NCI-H524 treated with DMSO at 0.1 percent for 48 hours (cell line): ENCODE data around the gene GSTM2.
"Not testable (repeated sequence)": the region's sequence is repeated elsewhere in the genome, so short reads cannot be mapped to it uniquely, and the experiment has no call there.

Source experiments
- DNase-seq: peaks from one replicate; lab custom pipeline; 2025; lab: John Stamatoyannopoulos, UW

Gene GSTM2

DNA sequence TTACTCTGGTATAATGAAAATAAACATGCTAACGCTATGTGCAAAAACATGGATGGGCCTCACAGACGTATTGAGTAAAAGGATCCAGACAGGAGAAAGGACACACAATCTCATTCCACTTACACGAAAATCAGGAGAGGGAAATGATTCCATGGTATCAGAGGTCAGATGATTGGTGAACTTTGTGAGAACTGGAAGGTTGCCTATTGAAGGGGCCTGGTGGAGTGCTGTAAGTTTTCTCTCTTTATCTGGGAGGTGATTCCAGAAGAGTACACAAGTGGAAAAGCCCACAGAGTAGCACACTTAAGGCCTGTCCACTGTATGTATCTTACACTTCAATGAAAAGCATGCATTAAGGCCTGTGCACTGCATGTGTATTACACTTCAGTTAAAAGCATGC lies 9.6 kb downstream of the GSTM2 start:
- no peak for DNase-seq

DNA sequence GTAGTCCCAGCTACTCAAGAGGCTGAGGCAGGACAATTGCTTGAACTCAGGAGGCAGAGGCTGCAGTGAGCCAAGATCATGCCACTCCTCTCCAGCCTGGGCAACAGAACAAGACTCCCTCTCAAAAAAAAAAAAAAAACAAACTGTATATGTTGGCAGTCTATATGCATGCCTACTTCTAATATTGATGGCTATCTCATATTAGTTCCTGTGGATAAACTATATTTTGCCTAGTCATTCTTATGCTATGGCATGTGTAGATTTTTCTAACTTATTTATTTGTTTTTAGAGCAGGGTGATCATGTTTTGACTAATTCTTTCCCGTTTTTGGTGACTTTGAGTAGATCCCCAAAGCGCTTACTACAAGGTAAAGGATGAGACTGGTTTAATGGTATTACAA lies 10.8 kb downstream of the GSTM2 start:
- not testable (repeated sequence) for DNase-seq

DNA sequence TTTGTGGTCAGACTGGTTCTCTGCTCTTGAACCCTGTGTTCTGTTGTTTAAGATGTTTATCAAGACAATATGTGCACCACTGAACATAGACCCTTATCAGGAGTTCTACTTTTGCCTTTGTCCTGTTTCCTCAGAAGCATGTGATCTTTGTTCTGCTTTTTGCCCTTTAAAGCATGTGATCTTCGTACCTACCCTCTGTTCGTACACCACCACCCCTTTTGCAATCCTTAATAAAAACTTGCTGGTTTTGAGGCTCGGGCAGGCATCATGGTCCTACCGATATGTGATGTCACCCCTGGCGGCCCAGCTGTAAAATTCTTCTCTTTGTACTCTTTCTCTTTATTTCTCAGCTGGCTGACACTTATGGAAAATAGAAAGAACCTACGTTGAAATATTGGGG lies 16.9 kb downstream of the GSTM2 start:
- not testable (repeated sequence) for DNase-seq

DNA sequence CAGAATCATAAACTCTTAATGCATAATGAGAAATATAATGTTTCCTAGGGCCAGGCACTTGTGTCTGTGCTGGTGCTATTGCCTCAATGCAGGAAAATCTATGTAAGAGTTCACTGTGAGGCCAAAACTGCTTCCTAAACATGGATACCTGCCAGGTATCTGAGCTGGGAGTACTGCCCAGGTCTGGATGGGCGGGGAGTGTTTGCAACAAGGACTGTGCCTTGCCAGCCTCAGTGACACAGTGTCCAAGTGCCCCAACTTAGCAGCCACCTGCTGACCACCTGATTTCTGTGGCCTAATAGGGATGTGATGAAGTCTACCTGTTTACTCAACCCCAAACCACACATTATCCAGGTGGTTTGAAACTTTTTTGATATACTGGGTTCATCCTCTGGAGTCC lies 17.5 kb downstream of the GSTM2 start:
- not testable (repeated sequence) for DNase-seq

DNA sequence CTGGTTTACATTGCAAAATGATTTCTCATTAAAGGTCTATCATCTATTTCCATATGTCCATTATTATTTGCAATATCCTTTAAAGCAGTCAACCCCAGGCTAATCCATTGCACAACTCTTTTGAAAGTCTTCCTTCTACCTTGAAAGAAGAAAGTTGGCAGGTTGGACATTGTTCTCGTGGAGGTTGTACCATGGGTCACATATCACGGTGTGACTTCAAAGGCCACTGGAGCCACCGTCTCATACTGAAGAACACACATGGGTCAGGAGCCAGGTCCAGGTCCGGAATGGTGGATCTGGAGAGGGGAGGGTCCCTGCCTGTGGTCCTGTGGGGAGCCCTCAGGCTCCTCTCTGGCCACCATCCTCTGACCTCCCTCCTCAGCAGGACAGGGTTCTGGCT lies 18.0 kb downstream of the GSTM2 start:
- not testable (repeated sequence) for DNase-seq

DNA sequence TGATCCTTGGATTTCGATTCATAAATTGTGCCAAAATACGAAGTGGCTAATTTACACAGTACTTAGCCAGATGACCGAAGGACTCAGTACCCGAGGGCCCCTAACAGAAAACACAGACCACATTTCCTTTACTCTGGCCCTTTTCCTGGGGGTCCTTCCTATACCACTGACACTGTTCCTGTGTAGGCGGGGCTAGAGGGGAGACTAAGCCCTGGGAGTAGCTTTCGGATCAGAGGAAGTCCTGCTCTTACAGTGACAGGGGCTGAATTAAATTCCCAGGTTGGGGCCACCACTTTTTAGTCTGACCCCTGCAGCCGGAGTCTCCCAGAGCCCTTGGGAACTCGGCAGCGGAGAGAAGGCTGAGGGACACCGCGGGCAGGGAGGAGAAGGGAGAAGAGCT lies 19.3 kb downstream of the GSTM2 start:
- not testable (repeated sequence) for DNase-seq

DNA sequence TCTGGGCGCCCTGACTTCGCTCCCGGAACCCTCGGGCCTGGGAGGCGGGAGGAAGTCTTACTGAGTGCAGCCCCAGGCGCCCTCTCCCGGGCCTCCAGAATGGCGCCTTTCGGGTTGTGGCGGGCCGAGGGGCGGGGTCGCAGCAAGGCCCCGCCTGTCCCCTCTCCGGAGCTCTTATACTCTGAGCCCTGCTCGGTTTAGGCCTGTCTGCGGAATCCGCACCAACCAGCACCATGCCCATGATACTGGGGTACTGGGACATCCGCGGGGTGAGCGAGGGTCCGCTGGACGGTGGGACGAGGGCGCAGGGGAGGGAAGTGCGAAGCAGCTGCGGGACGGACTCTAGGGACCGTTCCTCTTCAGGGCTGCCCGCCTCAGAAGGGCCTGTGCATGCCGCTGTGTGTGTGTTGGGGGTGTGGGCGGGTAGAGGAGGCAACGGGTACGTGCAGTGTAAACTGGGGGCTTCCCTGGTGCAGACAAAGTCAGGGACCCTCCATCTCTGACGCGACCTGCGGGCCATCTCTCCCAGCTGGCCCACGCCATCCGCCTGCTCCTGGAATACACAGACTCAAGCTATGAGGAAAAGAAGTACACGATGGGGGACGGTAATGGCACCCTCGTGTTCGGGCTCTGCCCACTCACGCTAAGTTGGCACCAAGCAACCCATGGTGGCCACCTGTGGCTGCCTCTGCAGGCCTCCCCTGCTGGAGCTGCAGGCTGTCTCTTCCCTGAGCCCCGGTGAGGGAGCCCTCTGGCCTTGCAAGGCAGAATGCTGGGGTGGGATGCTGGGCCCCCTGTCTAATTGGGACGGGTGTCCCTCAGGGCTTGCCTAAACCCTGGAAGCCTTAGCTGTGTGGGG lies 20.0 kb downstream of the GSTM2 start, which contains the start of gene GSTM1:
Gene GSTM1, plus strand, starts transcription at position 177 of the 859 bp plus-strand sequence. Its CDS starts 57 bp downstream, at position 234.
- no peak for DNase-seq

DNA sequence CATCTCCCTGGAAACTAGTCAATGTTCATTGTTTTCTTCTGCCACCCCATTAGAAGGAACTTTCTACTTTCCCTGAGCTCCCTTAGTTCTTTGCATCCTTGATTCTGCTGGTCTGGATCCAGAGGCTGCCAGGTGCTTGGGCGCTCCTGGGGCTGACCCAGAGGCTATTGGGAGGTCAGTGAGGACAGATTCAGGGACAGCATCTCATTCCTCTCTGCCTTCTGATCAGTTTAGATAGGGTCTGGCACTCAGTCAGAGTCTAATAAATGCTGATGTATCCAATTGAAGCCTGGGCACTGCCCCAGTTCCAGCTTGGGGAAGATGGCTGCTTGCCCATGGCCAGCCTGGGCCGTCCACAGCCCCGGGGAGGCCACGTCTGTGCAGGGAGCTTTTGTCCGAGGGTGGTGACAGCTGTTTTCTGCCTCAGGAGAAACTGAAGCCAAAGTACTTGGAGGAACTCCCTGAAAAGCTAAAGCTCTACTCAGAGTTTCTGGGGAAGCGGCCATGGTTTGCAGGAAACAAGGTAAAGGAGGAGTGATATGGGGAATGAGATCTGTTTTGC lies 22.1 kb downstream of the GSTM2 start:
- no peak for DNase-seq

DNA sequence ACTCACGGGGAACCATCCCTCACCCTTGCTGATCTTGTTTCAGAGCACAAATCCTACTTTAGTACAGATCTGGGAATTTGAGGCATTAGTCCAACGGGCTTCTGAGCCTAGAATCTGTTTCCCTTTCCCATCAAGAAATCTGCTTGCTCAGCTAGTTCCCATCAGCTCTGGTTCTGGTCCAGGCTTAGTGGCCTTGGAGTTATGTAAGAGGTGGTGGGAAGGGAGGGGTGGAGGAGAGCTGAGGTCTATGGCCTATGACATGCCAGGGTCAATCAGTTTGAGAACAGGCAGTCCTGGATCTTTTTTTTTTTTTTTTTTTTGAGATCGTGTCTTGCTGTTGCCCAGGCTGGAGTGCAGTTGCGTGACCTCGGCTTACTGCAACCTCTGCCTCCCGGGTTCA lies 23.9 kb downstream of the GSTM2 start:
- no peak for DNase-seq

DNA sequence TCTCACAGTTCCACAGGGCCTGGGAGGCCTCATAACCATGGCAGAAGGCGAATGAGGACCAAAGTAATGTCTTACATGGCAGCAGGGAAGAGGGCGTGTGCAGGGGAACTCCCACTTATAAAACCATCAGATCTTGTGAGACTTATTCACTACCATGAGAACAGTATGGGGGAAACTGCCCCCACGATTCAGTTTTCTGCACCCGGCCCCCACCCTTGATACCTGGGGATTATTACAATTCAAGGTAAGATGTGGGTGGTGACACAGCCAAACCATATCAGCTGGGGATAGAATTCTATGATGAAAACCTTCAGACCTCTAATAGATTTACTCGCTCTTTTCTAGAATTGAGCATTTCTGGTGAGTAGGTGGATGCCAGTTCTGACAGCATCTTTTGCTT lies 26.5 kb downstream of the GSTM2 start:
- not testable (repeated sequence) for DNase-seq

DNA sequence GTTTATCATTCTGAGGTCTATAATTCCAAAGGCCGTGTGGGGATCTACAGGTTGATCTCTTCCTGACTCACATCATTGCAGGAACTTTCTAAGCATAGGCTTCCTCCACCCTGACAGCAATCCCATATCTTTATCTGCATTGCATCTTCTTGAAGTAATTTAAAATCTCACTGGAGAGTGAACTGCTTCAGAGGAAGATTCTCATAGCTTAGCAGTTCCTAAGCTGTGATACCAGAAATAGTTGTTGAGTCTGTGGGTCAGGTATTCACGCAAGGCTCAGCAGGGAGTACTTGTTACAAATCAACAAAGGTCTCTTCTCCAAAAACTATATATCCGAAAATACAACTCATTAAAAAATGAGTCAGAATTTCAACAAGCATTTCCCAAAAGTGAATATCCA lies 27.3 kb downstream of the GSTM2 start:
- not testable (repeated sequence) for DNase-seq

DNA sequence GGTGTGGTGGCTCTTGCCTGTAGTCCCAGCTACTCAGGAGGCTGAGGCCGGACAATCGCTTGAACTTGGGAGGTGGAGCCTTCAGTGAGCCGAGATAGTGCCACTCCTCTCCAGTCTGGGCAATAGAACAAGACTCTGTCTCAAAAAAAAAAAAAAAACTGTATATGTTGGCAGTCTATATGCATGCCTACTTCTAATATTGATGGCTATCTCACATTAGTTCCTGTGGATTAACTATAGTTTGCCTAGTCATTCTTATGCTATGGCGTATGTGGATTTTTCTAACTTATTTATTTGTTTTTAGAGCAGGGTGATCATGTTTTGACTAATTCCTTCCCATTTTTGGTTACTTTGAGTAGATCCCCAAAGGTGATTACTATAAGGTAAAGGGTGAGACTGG lies 29.2 kb downstream of the GSTM2 start:
- no peak for DNase-seq

DNA sequence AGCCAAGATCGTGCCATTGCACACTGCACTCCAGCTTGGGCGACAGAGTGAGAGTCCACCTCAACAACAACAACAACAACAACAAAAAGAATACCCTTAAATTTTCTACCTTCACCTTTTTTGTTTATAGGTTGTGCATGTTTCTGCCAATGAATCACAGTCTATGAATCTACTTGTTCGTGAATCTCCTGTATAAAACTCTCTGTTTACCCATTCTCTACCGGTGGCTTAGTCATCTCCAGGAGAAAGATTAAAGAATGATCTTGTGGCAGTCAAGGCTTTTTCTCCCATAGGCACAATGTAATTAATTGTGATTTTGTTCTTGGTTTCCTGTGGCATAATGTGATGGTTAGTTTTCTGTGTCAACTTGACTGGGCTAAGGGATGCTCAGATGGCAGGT lies 30.0 kb downstream of the GSTM2 start:
- DNase-seq, result not testable (repeated sequence)

DNA sequence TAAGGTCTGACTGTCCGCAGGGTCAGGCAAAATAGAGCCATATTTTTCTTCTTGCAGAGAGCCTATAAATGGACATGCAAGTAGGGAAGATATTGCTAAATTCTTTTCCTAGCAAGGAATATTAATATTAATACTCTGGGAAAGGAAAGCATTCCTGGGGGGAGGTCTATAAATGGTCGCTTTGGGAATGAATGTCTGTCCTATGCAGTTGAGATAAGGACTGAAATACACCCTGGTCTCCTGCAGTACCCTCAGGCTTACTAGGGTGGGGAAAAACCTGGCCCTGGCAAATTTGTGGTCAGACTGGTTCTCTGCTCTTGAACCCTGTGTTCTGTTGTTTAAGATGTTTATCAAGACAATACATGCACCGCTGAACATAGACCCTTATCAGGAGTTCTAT lies 35.1 kb downstream of the GSTM2 start:
- not testable (repeated sequence) for DNase-seq

DNA sequence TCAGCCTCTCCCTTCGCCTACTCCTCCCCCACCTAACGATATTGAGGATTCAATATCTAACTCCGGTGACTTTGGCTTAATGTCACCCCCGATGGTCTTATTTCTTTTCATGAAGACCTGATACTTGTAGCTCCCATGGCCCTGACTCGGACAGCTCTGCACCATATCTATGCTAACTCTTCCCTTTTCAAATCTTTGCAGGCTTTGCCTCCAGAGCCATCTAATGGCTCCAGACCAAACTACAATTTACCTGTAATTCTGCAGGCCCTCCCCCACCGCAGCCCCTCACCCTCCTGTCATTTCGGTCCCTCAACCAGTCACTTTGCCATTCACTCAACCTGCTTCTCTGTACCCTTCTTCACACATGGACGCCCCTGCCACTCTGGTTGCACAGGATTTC lies 36.3 kb downstream of the GSTM2 start:
- no peak for DNase-seq

DNA sequence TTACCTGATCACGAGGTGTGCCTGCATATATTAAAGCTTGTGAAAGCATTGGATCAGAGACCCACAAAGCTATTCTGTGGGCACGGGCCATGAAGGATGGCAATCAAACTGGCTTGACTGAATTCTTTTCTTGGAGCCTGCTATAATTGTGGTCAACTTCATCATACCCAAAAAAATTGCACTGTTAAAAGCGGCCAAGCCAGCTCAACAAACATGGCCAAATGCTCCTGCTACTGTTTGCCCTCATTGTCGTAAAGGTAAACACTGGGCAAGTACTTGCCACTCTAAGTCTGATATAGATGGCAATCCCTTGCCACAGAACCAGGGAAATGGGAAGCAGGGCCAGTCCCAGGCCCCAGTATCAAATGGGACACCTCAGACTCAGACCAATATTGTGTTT lies 37.6 kb downstream of the GSTM2 start:
- no peak for DNase-seq

DNA sequence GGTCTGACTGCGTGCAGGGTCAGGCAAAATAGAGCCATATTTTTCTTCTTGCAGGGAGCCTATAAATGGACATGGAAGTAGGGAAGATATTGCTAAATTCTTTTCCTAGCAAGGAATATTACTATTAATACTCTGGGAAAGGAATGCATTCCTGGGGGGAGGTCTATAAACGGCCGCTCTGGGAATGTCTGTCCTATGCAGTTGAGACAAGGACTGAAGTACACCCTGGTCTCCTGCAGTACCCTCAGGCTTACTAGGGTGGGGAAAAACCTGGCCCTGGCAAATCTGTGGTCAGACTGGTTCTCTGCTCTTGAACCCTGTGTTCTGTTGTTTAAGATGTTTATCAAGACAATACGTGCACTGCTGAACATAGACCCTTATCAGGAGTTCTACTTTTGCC lies 41.1 kb downstream of the GSTM2 start:
- not testable (repeated sequence) for DNase-seq

DNA sequence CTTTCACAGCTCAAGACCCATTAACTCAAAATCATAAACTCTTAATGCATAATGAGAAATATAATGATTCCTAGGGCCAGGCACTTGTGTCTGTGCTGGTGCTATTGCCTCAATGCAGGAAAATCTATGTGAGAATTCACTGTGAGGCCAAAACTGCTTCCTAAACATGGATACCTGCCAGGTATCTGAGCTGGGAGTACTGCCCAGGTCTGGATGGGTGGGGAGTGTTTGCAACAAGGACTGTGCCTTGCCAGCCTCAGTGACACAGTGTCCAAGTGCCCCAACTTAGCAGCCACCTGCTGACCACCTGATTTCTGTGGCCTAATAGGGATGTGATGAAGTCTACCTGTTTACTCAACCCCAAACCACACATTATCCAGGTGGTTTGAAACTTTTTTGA lies 42.0 kb downstream of the GSTM2 start:
- not testable (repeated sequence) for DNase-seq

DNA sequence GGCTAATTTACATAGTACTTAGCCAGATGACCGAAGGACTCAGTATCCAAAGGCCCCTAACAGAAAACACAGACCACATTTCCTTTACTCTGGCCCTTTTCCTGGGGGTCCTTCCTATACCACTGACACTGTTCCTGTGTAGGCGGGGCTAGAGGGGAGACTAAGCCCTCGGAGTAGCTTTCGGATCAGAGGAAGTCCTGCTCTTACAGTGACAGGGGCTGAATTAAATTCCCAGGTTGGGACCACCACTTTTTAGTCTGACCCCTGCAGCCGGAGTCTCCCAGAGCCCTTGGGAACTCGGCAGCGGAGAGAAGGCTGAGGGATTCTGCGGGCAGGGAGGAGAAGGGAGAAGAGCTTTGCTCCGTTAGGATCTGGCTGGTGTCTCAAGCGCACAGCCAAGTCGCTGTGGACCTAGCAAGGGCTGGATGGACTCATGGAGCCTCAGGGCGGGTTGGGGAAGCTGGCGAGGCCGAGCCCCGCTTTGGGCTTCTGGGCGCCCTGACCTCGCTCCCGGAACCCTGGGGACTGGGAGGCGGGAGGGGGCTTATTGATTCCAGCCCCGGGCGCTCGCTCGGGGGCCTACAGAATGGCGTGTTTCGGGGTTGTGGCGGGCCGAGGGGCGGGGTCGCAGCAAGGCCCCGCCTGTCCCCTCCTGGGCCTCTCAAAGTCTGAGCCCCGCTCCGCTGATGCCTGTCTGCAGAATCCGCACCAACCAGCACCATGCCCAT lies 43.9 kb downstream of the GSTM2 start, which contains the start of gene GSTM5:
Gene GSTM5, plus strand, starts transcription at position 659 of the 728 bp plus-strand sequence. Its CDS starts 62 bp downstream, at position 721.
- not testable (repeated sequence) for DNase-seq

DNA sequence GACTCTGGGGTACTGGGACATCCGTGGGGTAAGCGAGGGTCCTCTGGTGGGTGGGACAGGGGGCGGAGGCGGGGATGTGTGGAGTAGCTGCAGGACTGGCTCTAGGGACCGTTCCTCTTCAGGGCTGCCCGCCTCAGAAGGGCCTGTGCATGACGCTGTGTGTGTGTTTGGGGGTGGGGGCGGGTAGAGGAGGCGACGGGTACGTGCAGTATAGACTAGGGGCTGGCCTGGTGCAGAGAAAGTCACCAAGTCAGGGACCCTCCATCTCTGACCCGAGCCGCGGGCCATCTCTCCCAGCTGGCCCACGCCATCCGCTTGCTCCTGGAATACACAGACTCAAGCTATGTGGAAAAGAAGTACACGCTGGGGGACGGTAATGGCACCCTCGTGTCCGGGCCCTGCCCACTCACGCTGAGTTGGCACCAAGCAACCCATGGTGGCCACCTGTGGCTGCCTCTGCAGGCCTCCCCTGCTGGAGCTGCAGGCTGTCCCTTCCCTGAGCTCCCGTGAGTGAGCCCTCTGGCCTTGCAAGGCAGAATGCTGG lies 44.5 kb downstream of the GSTM2 start:
- no peak for DNase-seq

DNA sequence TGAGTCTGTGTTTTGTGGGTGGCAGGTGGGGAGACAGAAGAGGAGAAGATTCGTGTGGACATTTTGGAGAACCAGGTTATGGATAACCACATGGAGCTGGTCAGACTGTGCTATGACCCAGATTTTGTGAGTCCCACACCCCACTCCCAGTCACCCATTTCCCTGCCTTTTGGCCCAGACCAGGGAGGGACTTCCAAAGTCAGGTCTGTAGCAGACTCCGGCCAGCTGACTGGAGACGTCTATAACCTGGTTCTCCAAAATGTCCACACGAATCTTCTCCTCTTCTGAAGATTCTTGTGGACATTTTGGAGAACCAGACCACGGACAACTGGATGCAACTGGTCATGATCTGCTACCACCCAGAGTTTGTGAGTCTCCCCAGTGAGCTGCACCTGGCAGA lies 45.8 kb downstream of the GSTM2 start:
- DNase-seq, result no peak

DNA sequence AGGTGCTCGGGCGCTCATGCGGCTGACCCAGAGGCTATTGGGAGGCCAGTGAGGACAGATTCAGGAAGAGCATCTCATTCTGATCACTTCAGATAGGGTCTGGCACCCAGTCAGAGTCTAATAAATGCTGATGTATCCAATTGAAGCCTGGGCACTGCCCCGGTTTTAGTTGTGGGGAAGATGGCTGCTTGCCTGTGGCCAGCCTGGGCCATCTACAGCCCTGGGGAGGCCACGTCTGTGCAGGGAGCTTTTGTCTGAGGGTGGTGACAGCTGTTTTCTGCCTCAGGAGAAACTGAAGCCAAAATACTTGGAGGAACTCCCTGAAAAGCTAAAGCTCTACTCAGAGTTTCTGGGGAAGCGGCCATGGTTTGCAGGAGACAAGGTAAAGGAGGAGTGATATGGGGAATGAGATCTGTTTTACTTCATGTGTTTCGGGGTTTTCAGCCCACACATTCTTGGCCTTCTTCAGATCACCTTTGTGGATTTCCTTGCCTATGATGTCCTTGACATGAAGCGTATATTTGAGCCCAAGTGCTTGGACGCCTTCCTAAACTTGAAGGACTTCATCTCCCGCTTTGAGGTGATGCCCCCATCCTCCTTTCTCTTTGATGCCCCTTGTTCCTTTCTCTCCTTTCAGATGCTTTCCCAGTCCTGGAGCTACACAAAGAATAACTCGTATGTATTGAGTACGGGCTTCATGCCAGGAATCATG lies 47.0 kb downstream of the GSTM2 start:
- no peak for DNase-seq
